CD4-positive, alpha-beta T cell treated with Interleukin-17A for 4 hours (primary cell): ENCODE data around the gene IFFO2.

ENCODE experiments used
- DNase-seq: peaks from one replicate; pipeline ENCODE4 v3.0.0-alpha.2; 2020; ENCODE audit warnings: mixed read lengths

The IFFO2 gene

DNA sequence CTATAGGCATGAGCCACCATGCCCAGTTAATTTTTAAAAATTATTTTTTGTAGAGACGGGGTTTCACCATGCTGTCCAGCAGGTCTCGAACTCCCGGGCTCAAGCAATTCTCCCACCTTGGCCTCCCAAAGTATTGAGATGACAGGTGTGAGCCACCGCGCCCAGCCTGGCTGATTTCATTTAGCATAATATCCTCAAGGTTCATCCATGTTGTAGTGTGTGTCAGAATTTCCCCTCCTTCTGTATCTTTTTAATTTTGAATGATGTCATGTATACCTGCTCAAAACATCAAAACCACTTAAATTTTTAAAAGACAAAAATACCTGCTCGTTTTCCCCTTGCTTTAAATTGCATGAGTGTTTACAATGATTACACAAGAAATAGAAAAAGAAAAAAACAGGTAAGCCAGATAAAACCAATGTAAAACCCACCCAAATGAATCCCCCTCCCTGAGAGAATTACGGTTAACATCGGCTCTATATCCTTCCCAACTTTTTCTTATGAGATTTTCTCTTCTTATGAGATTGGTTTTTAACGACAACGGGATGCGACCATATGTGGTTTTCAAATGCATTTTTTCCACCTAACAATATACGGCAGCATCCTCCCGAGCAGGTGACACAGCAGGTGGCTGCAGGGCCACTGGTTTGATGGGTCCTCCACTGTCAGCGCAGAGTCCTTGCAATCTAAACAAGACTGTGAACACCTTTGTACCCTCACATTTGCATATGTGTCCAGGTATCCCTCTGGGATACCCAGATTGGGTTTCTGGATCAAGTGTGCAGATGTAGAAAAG is 22.1 kb downstream of the IFFO2 start:
- DNase-seq = peak; percentile 45

GRCh38 chr1:18932879-18933278 is 23.6 kb downstream of the IFFO2 start:
- no peak for DNase-seq

- DNase-seq = no peak
These were observed 24.1 kb downstream of the IFFO2 start for GRCh38 chr1:18932387-18932786.

- no peak for DNase-seq
These were observed 24.7 kb downstream of the IFFO2 start for GRCh38 chr1:18931730-18932129.

DNA sequence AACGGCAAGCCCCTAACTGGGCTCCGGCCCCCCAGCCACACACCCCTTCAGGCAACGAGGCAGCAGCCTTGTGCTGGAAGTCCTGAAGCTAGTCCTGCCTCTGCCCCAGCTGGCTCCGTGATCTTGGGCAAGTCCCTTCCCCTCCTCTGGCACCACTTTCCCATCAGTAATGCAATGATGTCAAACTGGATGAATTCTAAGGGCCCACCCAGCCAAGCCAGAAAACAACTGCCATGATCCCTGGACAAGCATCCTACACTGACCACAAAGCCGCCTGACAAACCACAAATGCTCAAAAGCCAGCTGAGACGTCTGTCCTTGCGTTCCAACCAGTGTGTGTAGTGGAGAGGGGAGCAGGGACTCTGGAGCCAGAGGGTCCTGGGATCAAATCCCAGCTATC is 26.8 kb downstream of the IFFO2 start:
- DNase-seq = no peak

- no peak for DNase-seq
These were observed 27.5 kb downstream of the IFFO2 start for GRCh38 chr1:18928985-18929384.

DNA sequence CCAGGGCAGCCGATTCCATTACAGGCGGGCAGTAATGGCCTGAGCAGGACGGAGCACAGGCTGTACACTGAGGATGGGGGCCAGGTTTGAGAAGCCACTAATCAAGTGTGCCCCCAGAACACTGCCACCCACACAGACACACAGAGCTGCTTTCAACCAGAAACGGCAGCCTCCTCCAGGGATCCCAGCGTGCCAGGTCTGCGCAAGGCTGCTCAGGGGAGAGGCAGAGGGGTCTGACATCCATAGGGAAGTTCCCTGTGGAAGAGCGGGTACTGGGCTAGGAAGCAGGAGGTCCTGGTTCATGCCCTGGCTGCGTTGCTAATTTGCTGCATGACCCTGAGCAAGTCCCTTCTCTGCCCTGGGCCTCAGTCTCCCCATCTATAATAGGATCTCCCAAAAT is 28.1 kb downstream of the IFFO2 start:
- DNase-seq = no peak

DNA sequence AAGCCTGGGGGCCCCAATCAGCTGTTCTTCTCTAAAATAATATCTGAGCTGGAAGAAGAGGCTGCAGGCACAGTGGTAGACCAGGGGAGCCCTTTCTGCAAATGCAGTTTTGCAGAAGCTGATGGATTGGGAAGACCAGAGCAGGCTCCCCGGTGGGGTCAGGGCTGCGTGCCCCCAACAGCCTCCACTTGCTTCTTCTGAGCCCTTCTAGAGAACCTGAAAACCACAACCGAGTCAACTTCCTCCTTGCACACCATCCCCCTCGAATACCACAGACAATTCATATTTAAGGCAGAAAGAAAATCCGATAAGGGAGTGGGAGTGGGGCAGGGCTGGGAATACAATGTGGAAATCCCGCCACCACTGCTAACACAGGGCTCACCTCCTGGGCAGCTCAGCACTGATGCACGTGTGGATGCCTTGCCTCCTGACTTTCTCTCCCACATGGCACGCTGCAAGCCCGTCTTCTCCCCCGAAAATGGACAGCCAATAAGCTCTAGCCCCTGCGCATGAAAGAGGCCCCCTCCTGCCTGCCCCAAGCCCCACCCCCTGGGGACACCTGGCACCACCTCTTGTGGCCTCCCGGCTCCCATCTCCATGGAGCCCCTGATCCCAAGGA is 28.7 kb downstream of the IFFO2 start:
- DNase-seq = peak; percentile 67

- peak; percentile 62 for DNase-seq
These were observed 29.3 kb downstream of the IFFO2 start for GRCh38 chr1:18927082-18927653.

GRCh38 chr1:18926315-18927081 is 30.0 kb downstream of the IFFO2 start:
- peak; percentile 89 for DNase-seq

DNA sequence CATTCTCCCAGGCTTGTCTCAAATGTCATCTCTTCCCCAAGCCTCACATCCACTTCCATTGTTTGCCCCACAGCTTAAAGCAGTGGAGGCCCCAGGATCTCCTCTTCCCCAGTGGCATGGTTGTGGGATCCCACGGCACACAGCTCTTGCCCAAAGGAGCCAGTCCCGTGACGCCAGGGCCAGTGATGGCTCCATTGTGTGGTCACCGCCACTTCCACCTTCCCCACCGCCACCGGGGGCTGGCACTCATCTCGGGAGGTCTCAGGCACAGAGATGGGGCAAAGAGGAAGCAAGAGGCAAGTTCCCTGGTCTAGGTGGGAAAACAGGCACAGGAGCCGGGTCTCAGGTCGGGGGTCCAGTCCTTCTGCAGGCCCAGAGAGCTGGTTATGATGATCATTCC is 31.2 kb downstream of the IFFO2 start:
- DNase-seq = no peak

GRCh38 chr1:18924221-18924691 is 32.2 kb downstream of the IFFO2 start:
- peak; percentile 52 for DNase-seq

- peak; percentile 45 for DNase-seq
These were observed 32.7 kb downstream of the IFFO2 start for GRCh38 chr1:18923756-18924211.

GRCh38 chr1:18922848-18923755 is 33.4 kb downstream of the IFFO2 start:
- no peak for DNase-seq

DNA sequence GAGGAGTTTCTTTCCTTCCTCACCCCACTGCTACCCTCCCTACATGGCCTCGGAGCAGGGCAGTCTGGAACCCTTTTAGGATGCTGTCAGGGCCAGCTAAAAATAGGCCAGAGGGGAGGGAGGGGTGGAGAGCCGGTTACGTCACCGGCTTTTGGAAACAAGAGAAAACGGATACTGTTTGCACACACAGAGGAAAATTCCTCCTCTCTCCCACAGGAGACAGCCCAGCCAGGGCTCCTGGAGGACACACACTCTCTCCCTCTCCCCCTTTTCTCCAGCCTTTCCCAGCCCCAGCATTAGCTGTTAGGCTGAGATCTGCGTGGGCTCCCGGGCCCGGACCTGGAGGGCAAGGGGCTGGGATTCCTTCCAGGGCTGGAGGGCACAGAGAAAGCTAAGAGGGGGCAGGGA is 34.2 kb downstream of the IFFO2 start:
- no peak for DNase-seq

GRCh38 chr1:18921516-18922251 is 34.8 kb downstream of the IFFO2 start:
- DNase-seq = no peak

DNA sequence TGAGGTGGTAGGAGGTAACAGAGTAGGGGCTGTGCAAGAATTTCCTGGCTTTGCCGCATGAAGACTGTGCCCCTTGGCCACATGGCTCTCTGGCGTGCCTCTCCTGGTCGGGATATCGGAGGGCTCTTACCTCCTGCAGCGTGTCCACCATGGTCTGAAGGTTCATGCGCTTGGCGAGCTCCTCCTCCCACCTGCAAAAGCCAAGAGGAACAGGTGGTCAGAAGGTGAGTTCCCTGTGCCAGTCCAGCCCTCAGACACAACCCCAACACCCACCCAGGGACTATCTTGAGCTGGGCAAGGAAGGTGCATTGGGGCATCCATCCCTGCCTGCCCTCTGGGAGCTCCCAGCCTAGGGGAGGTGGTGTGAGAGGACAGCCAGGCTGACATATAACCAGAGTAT is 35.5 kb downstream of the IFFO2 start:
- DNase-seq = no peak

DNA sequence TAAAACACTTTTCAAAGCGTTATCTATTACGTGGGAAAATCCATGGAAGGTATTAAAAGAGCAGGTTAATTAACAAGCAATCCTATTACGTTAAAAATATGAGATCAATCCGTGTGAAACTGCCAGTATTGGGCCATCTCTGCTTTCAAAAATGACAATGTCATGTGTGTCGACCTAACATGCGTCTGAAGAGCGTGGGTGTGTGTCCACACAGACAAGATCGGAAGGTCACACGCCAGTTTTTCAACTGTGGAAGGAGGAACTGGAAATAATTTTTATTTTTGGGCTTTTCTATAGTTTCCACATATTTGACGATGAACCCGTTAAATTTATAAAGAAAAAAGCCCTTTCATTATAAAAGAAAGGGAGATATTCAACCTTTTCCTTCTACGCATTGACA is 36.5 kb downstream of the IFFO2 start:
- no peak for DNase-seq

DNA sequence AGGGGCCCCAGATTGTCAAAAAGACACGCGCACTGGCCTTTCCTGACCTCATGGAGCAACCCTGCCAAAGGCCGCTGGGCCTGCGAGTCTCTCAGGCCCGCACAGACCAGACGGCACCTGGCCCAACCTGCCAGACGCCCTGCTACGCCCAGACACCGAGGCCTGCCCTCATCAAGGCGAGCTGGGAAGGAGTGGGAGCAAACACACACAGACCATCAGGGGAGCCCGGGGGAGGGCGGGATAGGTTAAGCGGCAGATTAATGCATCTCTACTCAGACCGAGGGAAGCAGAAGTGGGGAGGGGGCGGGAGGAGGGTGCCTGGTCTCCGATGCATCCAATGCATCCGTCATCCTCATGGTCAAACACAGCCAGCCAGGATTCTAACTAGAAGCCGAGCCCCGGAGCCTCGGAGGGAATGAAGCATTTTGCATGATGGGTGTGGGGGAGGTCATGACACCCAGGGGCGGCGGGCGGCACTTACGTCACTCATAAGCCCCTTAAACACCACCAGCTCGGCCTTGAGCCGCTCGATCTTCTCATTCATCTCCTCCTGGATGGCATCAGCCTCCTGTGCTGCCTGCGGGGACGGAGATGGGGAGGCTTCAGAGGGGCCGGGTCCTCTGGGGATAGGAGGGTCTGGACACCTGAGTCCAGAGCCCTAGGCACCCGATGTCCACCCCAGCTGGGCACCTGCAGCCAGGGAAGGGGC is 37.1 kb downstream of the IFFO2 start:
- no peak for DNase-seq

DNA sequence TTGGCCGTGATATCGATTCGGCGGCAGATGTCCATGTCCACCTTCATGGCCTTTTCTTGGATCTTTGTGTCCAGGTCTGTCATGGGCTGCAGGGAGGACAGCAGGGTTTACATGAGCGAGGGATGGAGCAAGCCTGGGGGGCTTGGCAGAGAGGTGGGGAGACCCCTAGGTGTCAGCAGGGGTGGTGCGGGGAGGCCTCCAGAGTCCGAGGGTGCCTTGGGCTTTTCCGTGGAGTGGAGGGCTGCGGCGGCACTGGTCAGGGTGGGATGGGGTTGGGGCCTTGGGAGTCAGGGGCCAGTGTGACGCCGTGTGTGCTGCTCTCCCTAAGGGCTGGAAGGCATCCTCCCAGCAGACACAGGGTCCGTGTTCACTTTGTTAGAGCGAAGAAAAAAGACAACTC is 38.1 kb downstream of the IFFO2 start:
- DNase-seq = no peak
